GM21526 (cell line): Measurements from ENCODE around the gene KCNG3.

Experiments
- ATAC-seq: cut with Tn5 transposase; IDR thresholded peaks from one replicate; pipeline ENCODE4 v1.9.1; 2021; ENCODE audit warnings: moderate library complexity; ENCODE audit not compliant: unreplicated experiment, low FRiP score

Gene KCNG3

GRCh38 chr2:42486145-42486906 is 7.5 kb downstream of the KCNG3 start:
- no peak for ATAC-seq

DNA sequence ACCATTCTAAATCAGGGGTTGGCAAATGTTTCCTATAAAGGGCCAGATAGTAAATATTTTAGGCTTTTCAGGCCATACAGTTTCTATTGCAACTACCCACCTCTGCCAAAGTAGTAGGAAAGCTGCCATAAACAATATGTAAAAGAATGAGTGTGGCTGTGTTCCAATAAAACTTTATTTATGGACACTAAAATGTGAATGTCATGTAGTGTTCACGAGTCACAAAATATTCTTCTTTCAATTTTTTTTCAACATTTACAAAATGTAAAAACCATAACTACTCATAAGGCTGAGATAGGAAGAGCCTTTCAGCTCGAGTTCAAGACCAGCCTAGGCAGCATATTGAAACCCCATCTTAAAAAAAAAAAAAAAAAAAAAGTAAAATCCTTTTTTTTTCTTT is 13.4 kb downstream of the KCNG3 start:
- ATAC-seq: no peak

GRCh38 chr2:42474765-42475454 is 18.9 kb downstream of the KCNG3 start:
- ATAC-seq: no peak

DNA sequence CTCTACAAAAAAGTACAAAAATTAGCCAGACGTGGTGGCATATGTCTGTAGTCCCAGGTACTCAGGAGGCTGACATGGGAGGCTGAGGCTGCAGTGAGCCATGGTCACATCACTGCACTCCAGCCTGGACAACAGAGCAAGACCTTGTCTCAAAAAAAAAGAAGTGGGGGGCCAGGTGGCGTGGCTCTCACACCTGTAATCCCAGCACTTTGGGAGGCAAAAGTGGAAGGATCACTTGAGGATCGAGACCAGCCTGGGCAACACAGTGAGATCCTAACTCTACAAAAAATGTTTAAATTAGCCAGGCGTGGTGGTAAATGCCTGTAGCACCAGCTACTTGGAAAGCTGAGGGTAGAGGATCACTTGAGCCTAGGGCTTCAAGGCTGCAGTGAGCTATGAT is 23.1 kb downstream of the KCNG3 start:
- ATAC-seq: no peak

- ATAC-seq: no peak
Measured at GRCh38 chr2:42464631-42465030, 29.2 kb downstream of the KCNG3 start.

DNA sequence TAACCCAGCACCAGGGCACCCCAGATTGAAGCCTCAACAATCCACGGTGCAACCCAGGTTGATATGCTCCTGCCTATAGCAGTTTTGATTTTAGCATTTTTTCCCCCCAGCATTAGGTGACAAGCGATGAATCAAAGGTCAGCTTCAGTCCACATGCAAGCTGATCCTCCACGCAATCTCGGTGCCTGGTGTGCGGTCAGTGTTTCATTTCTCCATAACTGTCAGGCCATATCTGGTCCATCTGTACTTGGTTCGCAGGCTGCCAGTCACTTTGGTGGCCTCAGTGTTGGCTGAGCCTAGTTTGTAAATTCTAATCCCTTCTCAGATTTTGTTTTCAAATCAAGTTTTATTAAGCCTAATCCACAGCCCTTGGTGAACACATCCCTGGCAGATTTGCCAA is 30.2 kb downstream of the KCNG3 start:
- ATAC-seq: no peak

- no peak for ATAC-seq
Measured at GRCh38 chr2:42459296-42459695, 34.5 kb downstream of the KCNG3 start.

- no peak for ATAC-seq
Measured at GRCh38 chr2:42458396-42458795, 35.4 kb downstream of the KCNG3 start.

DNA sequence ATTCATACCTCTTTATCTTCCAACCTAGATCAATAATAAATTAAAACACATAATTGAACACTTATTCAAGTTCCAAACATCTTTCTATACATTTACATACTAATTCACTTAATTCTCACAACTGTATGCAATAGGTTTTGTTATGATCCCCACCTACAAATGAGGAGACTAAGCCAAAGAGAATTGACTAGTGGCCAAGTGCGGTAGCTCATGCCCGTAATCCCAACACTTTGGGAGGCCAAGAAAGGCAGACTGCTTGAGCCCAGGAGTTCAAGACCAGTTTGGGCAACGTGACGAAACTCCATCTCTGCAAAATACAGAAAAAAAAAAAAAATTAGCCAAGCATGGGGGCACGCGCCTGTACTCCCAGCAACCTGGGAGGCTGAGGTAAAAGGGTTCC is 36.8 kb downstream of the KCNG3 start:
- ATAC-seq: no peak

- ATAC-seq: no peak
Measured at GRCh38 chr2:42456126-42456839, 37.5 kb downstream of the KCNG3 start.

GRCh38 chr2:42452545-42452944 is 41.2 kb downstream of the KCNG3 start:
- no peak for ATAC-seq

- ATAC-seq: no peak
Measured at GRCh38 chr2:42450136-42450535, 43.6 kb downstream of the KCNG3 start.

DNA sequence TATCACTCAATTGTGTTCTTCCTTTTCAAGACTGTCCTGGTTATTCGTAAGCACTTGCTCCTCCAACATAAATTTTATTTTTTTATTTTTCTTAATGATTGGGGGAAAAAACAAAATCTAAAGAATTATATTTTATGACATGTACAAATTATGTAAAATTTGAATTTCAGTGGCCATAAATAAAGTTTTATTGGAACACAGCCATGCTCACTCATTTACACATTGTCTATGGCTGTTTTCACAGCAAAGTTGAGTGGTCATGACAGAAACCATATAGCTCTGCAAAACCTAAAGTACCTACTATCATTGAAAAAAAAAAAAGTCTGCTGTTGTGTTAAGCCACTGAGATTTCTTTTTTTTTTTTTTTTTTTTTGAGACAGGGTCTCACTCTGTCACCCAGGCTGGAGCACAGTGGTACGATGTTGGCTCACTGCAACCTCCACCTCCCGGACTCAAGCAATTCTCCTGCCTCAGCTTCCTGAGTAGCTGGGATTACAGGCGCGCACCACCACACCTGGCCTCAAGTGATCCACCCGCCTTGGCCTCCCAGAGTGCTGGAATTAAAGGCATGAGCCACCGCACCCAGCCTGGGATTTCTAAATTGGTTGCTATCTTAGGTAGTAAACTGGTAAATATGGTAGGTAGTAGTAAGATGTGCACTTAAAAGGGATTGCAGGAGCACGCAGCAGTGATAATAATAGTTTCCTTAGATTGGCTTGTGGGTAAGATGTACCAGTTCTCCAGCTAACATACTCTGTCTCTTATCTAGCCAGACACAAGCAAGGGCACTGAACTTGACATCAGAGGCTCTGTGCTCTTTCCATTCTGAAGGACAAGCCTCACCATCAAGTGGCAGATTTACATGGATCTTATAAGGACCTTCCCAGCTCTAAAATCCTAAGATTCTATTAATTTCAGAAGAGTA is 44.4 kb downstream of the KCNG3 start:
- ATAC-seq: no peak

DNA sequence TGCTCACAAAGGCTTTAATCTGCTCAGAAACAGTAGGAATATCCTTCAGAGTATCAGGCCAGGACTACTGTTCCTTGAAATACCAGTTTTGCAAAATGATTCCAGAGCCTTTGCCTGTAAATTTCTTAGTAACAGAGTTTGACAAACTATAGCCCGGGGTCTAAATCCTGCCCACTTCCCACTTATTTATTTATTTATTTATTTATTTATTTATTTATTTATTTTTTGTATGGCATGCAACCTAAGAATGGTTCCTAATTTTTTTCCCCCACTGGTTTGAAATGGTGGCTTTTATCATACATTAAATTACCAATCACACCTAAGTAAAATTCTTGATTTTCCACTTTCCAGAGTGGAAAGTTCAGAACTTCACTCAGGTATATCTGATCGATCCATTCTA is 45.6 kb downstream of the KCNG3 start:
- no peak for ATAC-seq

DNA sequence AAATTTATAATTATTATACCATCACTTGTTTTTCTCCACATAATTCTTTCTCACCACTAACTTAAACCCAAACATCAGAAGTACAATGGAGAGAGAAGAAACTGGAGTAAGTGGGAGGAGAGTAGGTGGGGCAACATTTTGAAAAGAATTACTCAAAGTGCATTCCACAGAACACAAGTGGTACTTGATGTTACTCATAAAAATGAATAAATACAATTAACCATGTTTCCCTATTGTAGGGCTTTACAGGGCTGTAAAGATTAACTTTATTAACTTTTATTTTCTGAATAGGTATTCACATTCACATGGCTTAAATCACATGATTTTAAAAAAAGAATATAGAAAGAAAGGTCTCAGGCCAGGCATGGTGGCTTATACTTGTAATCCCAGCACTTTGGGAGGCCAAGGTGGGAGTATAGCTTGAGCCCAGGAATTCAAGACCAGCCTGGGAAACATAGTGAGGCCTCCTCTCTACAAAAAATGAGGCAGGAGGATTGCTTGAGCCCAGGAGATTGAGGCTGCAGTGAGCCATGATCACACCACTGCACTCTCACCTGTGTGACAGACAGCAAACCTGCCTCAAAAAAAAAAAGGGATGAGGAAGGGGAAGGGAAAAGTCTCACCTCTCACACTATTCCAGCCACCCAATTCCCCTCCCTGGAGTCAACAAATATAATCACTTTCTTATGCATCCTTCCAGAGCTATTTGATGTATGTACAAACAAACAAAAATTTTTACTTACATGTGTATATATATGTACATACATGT is 47.1 kb downstream of the KCNG3 start:
- ATAC-seq: no peak

- ATAC-seq: no peak
Measured at GRCh38 chr2:42443718-42444399, 49.9 kb downstream of the KCNG3 start.

DNA sequence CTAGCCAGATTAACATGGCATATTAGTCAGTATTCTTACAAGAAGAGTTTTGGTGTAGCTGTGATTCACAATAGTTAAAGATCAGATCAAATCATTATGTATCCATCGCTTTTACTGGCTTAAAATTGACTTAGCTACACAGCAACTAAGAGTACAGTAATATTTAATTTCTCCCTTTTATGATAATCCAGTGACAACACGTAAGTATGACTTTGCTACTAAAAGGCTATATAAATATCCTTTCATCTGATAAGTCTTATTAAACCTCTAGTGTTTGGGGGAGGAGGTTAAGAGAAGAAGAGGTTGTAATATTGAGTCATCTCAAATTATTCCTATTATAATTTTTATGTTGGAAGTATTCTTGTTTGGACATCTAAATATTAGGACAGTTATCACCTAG is 51.0 kb downstream of the KCNG3 start:
- ATAC-seq: no peak

DNA sequence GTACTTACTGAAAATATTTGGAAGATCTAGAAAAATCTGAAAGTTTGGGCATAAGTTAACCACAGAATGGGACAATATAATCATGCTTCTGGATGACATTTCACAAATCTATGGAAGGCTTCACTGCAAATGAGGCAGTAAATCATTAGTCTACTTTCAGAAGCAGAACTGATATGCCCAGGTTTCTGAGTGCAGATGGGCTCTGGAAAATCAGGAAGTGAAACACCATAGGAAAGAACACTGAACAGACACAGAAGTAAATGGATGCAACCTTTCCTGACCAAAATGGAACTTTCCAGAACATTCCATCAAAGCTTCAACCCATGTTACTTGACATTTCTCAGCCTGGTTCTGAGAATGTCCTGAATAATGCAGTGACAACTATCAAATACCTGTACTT is 55.1 kb downstream of the KCNG3 start:
- ATAC-seq: no peak

GRCh38 chr2:42436370-42436769 is 57.4 kb downstream of the KCNG3 start:
- no peak for ATAC-seq
